Forelimb muscle (tissue), 1 donor: ENCODE data around the gene SVIL. TPM values are rescaled to one million over a fixed set of nuclear protein-coding genes. Genes with fewer than 3 reads are reported as not detected.
"Not testable (repeated sequence)": the region's sequence is repeated elsewhere in the genome, so short reads cannot be mapped to it uniquely, and the experiment has no call there.

Experiments used
- DNase-seq: peaks from one replicate; pipeline ENCODE4 v3.0.0-alpha.2; 2013; ENCODE audit warnings: low read depth
- polyA plus RNA-seq: library from polyadenylated mRNA; unstranded; fragments of 120-200 nt; gene quantifications from one replicate; pipeline ENCODE4 v1.2.1, GENCODE V29; 2013; ENCODE audit not compliant: insufficient read length

The SVIL gene
- polyA plus RNA-seq, 1 donor, result 223 TPM

DNA sequence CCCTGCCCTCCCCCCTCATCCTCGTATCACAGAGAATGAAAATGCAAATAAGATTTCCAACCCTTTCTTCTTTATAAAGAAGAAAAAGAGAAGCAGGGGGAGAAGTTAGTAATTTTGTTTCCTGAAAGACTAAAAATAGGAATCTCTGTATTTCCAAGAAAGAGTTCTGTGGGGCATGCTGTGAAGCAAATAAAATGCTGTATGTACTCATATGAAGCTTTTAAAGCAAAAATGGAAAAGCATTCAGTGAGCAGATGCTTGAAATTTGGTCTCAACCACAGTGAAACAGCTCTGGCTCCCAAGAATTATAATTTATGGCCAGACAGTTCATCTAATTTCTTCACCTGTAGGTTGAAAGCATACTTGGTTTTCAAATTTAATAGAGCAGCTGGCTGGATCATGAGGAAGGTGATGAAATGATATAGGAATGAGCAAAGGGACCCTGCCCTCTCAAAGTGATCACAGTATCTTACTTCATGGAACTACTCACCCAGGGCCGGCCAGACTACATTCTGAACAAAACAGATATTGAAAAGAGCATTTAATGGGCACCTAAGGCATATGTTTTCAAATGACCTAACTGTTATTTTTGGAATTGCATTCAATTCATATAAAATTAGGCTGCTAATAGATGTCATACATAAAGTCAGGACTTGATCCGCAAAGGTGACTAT, 31.4 kb downstream of the SVIL start:
- no peak for DNase-seq

- no peak for DNase-seq
Observed at GRCh38 chr10:29600821-29601220, 34.0 kb downstream of the SVIL start.

DNA sequence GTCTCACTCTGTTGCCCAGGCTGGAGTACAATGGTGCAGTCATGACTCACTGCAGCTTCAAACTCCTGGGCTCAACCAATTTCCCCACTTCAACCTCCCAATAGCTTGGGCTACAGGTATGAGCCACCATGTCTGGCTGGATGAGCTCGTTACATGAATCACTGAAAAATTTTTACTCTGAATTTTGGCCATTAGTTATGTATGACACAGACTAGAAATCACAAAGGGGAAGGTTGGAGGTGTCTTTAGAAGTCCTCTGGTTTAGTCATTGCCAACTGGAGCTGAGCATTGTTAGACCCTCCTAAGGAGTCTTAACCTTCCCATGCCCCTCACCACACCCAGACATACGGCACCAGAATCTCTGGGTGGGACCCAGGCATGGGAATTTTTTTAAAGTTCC, 34.7 kb downstream of the SVIL start:
- no peak for DNase-seq

GRCh38 chr10:29598851-29599311, 35.9 kb downstream of the SVIL start:
- DNase-seq, result peak; percentile 58

DNA sequence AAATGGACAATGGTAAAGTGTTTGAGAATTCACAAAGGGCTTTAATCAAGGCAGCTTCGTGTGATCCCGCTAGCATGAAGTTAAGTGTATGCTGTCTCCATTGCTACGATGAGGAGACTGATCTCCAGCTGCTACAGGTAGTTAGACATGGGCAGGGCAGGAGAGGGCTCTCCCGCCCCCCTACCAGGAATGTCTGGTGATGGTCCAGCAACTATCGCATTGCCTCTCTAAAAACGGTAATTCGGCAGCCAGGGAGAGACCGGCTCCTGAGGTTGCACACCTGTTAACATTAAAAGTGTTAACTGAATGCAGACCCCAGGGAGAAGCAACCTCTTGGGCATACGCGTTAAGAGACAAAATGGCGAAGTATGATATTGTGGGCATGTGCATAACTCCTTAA, 37.9 kb downstream of the SVIL start:
- no peak for DNase-seq

DNA sequence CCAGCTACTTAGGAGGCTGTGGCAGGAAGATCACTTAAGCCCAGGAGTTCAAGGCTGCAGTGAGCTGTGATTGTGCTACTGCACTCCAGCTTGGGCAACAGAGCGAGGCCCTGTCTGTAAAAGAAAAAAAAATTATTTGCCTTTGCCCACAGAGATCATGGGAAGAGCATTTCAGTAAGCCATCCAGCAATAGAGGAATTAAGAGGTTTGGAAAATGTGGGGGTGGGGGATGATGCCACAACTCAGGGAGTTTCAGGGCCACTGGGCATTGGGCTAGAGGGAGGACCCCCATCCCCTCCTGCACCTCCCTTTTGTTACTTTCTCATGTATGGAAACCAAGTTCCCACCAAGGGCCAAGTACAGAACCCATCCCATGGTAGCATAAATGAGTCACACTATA, 38.4 kb downstream of the SVIL start:
- no peak for DNase-seq

DNA sequence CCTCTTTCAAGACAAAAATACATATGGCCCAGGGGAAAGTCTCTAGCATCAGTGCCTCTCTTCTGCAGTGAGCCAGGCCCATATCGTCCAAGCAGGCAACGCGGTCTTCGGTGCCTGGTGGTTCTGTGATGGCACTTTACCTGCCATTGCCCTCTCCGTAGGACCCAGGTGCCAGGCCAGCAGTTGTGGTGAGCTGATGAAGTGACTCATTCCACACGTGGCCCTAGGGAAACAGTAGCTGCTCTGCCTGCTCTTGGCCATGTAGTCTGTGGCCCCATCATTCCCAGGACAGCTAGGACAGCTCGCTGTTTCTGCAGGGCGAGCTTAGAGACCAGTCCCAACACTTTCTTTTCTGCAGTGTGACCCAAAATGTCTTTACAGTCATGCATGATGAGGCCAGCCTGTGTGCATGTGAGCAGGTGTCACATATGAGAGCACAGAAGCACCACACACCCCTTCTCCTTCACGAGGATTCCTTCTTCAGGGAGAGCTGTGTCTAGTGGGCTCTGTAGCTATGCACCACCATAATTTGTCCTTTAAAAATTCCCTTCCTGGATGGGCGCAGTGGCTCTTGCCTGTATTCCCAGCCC, 39.0 kb downstream of the SVIL start:
- DNase-seq, result no peak

GRCh38 chr10:29595146-29595545, 39.6 kb downstream of the SVIL start:
- no peak for DNase-seq

- DNase-seq, result no peak
Observed at GRCh38 chr10:29591651-29591968, 43.2 kb downstream of the SVIL start.

GRCh38 chr10:29590915-29591650, 43.7 kb downstream of the SVIL start:
- no peak for DNase-seq

DNA sequence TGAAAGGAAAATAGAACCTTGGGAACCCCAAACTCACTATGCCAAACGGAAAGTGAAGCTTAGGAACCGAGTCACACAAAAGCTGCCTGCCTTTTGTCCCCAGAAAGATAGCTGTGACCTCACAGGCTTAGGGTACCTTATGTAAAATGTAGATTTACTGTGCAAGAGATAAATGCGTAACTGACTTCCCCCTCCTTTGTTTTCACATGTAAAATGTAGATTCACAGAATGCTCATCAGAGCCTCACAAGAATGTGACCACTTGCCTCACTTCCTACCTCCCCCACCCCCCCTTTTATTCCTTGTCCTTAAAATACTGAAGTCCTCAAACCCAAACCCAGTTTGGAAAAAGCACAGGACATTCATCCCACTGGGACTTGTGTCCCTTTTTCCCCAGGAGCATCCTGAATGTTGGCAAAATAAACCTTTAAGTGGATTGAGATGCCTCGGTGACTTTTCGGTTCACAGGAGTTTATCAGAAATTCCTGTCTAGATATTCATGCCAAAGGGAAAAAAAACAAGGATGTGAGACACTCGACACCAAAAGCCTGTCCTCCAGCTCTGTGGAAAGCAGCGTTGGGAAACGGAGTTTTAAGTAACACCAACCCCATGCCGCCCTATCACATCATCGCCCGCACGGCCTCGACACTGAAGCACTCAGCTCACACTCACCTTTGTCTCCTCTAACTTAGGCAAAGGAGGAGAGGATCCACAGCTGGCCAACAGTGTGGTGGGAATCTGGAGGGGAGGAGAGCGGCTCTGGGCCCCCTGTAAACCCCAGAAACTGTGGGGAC, 45.9 kb downstream of the SVIL start:
- DNase-seq, result no peak

DNA sequence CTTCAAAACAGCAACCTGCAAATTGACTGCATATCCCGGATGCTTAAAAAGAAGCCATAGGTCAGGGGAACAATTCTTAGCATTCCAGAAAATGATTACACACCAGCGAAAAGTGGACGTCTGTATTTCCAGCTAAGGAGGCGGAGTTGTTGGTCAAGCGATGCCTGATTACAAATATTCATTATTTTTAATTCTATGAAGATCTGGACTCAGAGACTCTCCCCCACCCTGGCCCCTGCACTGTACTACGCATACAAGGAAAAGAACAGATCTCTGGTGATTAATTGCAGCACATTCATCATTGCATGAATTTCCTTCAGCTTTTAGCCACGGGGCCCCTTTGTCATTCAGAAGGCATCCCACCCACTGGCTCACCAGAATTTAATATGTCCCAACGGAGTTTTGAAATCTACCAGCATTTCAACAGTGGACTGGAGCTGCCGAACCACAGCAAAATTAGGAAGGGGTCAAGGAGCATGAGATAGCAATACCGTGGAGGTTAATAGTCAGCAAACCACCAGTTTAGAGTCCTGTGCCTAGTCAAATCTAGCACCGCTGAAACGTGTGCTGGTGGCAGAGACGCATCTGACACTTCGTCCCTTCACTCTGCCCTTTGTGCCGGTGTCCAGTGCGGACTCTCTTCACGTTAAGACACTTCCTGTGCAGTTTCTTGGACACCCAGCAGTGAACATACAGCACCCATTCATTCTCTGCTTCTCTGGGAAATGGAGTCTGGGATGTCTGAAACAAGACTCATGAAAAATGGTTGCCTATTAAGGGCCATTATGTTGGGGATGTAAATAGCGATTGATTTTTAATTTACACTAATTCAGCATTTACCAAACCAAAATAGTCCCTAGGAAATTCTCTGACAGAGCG, 46.8 kb downstream of the SVIL start:
- DNase-seq, result not testable (repeated sequence)

DNA sequence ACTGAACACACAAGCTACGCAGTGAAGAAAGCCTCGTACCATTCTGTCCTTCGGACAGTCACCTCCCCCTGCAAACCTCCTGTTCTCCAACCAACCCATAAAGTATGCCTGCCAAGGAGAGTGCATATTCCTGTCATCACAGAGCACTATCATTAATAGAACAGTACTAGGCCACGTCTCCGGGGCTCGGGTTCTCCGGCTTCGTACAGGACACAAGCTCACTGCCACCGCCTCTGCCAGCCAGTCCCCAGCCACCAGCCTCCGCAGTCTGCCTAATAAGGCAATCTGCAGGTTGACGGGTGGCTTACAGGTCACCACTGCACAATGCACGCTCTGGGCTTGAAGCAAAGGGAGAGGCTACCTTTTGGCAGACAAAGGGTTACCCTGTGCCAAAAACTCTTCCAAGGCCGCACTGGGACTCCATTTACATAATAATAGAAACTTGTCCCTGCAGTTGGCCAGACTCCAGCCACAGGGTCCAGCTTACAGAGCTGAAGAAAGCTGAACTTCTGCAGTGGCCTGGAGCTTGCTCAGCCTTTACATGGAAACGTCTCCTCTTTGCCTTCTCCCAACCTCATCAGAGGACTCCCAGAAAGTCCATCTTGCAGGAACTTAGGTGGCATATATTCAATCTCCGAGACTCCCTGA, 47.5 kb downstream of the SVIL start:
- not testable (repeated sequence) for DNase-seq

DNA sequence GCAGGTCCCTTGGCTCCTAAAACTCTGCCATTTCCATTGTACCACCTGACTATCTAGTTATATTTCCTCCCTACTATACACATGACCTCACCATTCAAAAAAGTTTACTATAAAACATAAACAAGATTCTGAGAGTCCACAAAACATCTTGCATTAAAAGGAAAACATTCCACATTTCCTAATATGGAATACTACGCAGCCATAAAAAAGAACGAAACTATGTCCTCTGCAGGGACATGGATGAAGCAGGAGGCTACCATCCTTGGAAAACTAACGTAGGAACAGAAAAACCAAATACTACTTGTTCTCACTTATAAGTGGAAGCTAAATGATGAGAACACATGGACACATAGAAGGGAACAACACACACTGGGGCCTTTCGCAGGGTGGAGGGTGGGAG, 48.3 kb downstream of the SVIL start:
- no peak for DNase-seq

GRCh38 chr10:29585488-29585976, 49.2 kb downstream of the SVIL start:
- peak; percentile 55 for DNase-seq

- no peak for DNase-seq
Observed at GRCh38 chr10:29584436-29584835, 50.3 kb downstream of the SVIL start.

DNA sequence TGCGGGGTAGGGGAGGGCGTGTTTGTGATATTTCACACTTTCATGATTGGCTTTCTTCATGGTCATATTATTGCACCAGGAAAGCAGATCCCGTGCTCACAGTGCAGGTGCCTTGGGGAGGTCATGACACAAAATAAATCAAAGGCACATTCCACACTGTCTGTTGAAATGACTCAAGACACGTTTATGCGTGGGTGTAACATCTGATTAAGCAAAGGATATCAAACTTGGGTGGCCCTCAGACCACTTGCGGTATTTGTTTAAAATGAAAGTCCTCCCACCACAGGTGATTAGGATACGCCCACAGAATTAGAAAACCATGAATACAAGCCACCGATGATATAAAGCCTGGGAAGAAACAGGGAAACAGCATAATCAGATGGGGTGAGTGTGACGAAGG, 51.1 kb downstream of the SVIL start:
- no peak for DNase-seq

DNA sequence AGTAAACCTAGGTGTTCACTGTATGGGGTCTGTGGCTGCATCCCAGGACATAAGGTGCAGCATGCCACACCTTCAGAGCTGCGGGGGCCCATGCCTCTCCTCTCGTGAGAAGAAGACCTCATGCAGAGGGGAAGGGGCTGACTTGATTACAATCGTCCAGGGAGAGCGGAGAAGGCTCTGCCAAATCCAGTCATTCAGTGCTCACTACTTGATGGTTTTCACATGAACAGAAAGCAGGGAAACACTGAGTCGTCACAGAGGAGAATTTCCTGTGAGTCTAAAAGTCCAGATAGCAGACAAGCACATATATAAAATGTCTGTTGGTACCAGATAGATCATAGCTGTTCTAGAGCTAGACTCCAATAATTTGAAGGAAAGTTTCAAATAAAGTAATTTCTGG, 52.0 kb downstream of the SVIL start:
- not testable (repeated sequence) for DNase-seq

DNA sequence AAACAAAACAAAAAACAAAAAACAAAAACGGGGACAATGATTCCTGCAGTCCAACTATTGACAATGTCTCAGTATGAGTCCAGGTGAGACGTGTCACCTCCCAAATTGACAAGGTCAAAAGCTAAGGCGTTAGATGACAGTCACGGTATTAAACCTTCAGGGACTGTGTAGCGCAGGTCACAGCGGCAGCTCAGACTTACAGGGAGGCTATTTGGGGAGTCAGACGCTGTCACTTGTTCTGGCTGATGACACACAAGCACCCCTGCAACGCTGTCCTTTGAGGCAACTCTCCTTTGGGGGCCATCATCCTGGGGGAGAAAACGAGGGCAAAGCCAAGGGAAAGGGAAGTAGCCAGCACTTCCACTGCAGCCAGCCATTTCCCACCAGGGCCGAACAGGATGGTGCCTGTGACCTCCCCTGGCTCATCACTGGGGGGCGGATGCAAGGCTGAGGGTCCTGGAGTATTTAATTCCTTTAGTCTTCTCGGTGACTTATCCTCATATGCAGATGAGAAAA, 55.3 kb downstream of the SVIL start:
- no peak for DNase-seq

DNA sequence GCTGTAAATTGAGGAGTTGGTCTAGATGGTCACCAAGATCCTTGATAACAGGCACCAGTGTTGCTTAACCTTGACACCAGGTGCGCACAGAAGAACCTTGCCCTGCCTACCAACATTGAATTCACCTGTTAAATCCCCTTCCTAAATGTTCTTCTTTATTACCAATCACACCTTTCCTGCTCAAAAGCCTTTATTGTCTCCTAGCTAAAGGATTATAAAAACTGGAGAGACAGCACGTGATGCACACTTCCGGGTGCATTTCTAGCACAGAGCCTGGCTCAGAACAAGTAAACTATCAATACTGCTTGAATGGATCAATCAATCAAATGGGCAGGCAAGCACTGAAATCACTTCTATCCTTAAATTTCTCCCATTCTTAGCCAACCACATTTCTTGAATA, 56.3 kb downstream of the SVIL start:
- no peak for DNase-seq
